Left renal cortex interstitium (tissue), 4 donors: ENCODE results near the gene TAS2R41. TPM values are rescaled to one million over a fixed set of nuclear protein-coding genes. Genes with fewer than 3 reads are reported as not detected.
"Not testable (repeated sequence)": the region's sequence is repeated elsewhere in the genome, so short reads cannot be mapped to it uniquely, and the experiment has no call there.

Experiments used
- DNase-seq, 4 donors: peaks; one replicate each; pipeline ENCODE4 v3.0.0-alpha.2; 2013; ENCODE audit warnings: low read depth in 4 of 4, low spot score in 2 of 4, missing footprints in 1 of 4
- polyA plus RNA-seq, 4 donors: library from polyadenylated mRNA; unstranded; fragments of 120-200 nt; gene quantifications; one replicate each; pipeline ENCODE4 v1.2.1, GENCODE V29; 2013; ENCODE audit not compliant: insufficient read length in 4 of 4

Gene TAS2R41
- polyA plus RNA-seq, 4 donors = not detected

- no peak for DNase-seq
Measured at GRCh38 chr7:143514995-143515735, 37.5 kb downstream of the TAS2R41 start.

DNA sequence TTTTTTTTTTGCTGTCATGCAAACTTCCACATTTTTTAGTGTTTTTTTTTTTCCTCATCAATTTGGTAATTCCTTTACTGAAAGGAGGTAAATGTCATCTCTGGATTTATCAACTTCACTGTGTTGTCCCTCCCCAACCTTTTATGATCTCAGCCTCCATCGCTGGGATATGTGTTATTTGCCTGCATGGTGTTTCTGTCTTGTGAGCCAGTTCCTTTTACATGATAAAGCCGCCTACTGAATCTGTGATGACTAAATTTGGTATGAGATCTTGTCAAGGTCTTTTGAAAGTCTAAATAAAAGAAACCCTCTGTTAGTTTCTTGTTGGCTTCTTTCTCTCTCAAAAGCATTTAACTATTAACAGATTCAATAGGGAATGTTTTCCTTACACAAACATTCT, 39.3 kb downstream of the TAS2R41 start:
- DNase-seq = no peak

DNA sequence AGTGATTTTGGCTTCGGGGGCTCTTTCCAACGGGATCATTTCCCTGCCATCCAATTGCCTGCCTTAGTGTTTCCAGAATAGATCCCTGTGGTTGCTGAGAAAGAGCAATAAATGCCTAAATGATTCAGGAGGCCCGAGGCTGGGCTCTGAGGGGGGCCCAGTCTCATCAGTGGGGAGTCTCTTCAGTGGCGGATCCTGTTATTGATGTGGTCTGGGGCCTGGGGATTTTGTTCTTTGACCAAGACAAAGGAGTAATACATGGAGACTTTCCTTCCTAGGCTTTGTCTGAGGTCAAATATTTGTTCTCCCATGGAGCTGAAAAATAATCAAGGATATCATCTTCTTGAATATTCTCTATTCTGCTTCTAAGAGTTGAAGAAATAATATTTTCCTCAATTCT, 40.8 kb downstream of the TAS2R41 start:
- no peak for DNase-seq

DNA sequence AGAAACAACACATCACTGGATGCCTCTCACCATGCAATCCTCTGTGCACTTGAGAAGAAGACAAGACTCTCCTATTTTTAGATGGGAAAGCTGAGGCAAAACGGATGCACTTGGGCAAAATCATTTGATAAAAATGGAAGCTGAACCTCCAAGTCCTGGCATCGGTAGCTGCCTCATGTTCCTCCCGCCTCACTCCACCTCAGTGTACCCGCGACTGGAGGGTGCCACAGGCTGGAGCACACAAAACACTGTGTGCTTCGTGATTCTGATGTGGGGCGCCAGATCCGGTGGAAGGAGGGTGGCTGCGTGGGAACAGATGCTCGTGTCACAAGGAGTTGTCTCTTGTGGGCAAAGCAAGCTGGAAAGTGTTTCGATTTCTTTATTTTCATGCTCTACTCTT, 41.3 kb downstream of the TAS2R41 start:
- DNase-seq = no peak

- DNase-seq = no peak
Measured at GRCh38 chr7:143519411-143520131, 41.9 kb downstream of the TAS2R41 start.

DNA sequence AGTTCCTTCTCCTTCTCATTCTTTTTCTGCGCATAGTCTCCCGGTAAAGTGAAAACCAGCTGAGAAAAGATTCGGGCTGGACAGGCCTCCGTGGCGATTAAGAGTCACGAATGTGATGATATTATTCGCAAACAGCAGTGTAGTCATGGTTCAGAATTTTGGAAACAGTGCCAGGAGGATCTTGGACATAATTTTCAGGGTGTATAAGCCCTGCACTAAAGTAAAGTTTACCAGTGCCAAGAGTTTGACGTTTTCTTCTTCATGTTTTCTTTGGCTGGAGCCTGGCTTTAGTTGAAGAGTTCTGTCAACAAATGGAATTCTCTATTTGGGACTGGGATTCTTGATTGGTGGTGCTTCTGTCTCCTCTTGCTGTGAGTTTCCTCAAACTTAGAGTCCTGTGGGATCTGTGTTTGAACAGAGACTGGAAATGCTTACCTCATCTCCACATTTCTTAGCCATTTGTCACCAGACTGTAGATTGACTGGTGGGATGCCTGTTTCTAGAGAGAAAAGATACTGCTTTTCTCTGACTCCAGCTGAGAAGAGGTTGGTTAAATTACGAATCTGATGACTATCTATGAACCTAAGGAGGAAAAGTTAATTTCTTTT, 44.7 kb downstream of the TAS2R41 start:
- DNase-seq = not testable (repeated sequence)

Other genes with a start within 250 kb of the TAS2R41 start
- 100 to 1,000 TPM; 194 to 231 (median 210) TPM for gene GSTK1, start 214.4 kb upstream of the TAS2R41 start, polyA plus RNA-seq
- 10 to 100 TPM; 53.2 to 74.8 (median 63.0) TPM for gene TMEM139, start 192.9 kb upstream of the TAS2R41 start, polyA plus RNA-seq
- 10 to 100 TPM; 42.5 to 61.9 (median 53.3) TPM for gene CASP2, start 189.5 kb upstream of the TAS2R41 start, polyA plus RNA-seq
- under 1 TPM; 0.05 to 0.17 (median 0.14) TPM for gene CLCN1, start 161.8 kb upstream of the TAS2R41 start, polyA plus RNA-seq
- 1 to 10 TPM; 2.2 to 2.7 (median 2.4) TPM for gene FAM131B, start 115.2 kb upstream of the TAS2R41 start, polyA plus RNA-seq
- 100 to 1,000 TPM in 2 of 4 donors, 10 to 100 TPM in 2; 61.8 to 112 (median 96.6) TPM for gene ZYX, start 96.5 kb upstream of the TAS2R41 start, polyA plus RNA-seq
- gene EPHA1, start 69.0 kb upstream of the TAS2R41 start, polyA plus RNA-seq = 10 to 100 TPM; 16.3 to 20.4 (median 18.9) TPM
- gene TAS2R60, start 34.4 kb upstream of the TAS2R41 start, polyA plus RNA-seq = not detected
- 1 to 10 TPM in 1 of 4 donors, under 1 TPM in 2, not detected in 1; 0.08 to 1.4 (median 0.44) TPM for gene CTAGE15, start 93.9 kb downstream of the TAS2R41 start, polyA plus RNA-seq
- 1 to 10 TPM; 2.8 to 3.7 (median 3.1) TPM for gene TCAF2, start 143.1 kb downstream of the TAS2R41 start, polyA plus RNA-seq